Tibial nerve (tissue), 4 donors: Measurements from ENCODE around the gene TUBB4B.

ENCODE experiments used
- EP300 ChIP-seq, 2 donors: sonication (generic); formaldehyde crosslinking; IDR thresholded peaks; one replicate each; pipeline ENCODE4 v1.6.1; 2017; ENCODE audit warnings: antibody characterized with exemption in 2 of 2, mild to moderate bottlenecking in 1 of 2
- POLR2A ChIP-seq, 2 donors: fragments of 450-650 bp; IDR thresholded peaks; one replicate each; pipeline ENCODE4 v1.6.1; 2017; ENCODE audit warnings: antibody characterized with exemption in 2 of 2, mild to moderate bottlenecking in 2 of 2, moderate library complexity in 2 of 2
- TF ChIP-seq, protein P1 (sequence below), 5 experiments: fragments of 200-600 bp in 3 of 5; fragments of 450-650 bp in 2 of 5; sonication (generic) in 3 of 5; IDR thresholded peaks; one replicate each; pipeline ENCODE4 v1.5.1; 2016 to 2019; ENCODE audit warnings: antibody characterized with exemption in 5 of 5, mild to moderate bottlenecking in 3 of 5, moderate library complexity in 2 of 5

DNA sequence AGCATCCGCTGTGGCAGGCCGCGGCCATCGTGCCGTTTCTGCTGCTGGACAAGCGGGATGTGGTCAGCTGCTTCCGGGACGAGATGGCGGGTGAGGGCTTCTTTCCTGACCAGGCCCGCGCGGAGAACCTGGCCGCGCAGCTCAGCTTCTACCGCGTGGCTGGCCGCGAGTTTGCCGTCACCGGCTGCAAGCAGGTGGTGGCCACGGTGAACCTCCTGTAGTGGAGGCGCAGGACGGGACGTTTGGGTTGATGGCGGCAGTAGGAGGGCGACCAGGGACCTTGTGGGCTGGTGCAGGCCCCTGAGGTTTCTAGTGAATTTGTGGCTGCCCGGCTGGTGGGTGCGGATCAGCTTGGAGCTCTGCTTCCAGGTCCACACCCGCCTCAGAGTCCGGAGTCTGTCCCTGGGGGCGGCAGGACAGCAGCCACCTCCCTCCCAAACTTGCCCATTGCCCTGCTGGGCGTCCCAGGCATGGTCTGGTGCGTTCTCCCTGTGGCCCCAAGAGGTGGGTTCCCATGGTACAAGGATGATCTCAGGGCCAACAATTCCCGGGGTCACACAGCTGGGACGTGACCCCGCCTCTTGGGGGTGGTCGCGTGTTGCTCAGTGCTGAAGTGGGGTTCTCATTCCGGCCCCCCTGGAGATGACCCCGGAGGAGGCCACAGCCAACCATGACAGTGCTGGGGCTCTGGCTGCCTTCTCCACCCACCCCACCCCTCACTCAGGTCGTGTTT, 38.8 kb downstream of the TUBB4B start:
- TF ChIP-seq, protein P1, sequence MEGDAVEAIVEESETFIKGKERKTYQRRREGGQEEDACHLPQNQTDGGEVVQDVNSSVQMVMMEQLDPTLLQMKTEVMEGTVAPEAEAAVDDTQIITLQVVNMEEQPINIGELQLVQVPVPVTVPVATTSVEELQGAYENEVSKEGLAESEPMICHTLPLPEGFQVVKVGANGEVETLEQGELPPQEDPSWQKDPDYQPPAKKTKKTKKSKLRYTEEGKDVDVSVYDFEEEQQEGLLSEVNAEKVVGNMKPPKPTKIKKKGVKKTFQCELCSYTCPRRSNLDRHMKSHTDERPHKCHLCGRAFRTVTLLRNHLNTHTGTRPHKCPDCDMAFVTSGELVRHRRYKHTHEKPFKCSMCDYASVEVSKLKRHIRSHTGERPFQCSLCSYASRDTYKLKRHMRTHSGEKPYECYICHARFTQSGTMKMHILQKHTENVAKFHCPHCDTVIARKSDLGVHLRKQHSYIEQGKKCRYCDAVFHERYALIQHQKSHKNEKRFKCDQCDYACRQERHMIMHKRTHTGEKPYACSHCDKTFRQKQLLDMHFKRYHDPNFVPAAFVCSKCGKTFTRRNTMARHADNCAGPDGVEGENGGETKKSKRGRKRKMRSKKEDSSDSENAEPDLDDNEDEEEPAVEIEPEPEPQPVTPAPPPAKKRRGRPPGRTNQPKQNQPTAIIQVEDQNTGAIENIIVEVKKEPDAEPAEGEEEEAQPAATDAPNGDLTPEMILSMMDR (IDR thresholded peaks at IDR 0.05) = no peak
- TF ChIP-seq EP300 (IDR thresholded peaks at IDR 0.05) (no peak), POLR2A (IDR thresholded peaks at IDR 0.05) (no peak)
